Adipocyte (in vitro differentiated cells): Measurements from ENCODE around the gene PDE6D.
"Not testable (repeated sequence)": the region's sequence is repeated elsewhere in the genome, so short reads cannot be mapped to it uniquely, and the experiment has no call there.

Experiments used
- DNase-seq: peaks from one replicate; pipeline ENCODE4 v3.0.0-alpha.2; 2015; ENCODE audit warnings: low read depth
- H3K27me3 ChIP-seq: replicated peaks from 2 replicates; pipeline ENCODE4 v1.7.0; 2013; ENCODE audit warnings: mild to moderate bottlenecking, low read length, moderate library complexity; ENCODE audit not compliant: control insufficient read depth, insufficient read depth
- H3K36me3 ChIP-seq: 2 replicates; pipeline ENCODE4 v1.7.0; 2013; ENCODE audit warnings: low read length, mild to moderate bottlenecking, moderate library complexity; ENCODE audit not compliant: control insufficient read depth, insufficient read depth, severe bottlenecking
- H3K4me1 ChIP-seq: 2 replicates; pipeline ENCODE4 v1.7.0; 2013; ENCODE audit warnings: mild to moderate bottlenecking, low read length, moderate library complexity; ENCODE audit not compliant: control insufficient read depth, insufficient read depth
- H3K4me3 ChIP-seq: 2 replicates; pipeline ENCODE4 v1.7.0; 2013; ENCODE audit warnings: mild to moderate bottlenecking, low read length, moderate library complexity
- H3K9ac ChIP-seq: 2 replicates; pipeline ENCODE4 v1.7.0; 2013; ENCODE audit warnings: mild to moderate bottlenecking, low read length, moderate library complexity
- H3K9me3 ChIP-seq: 2 replicates; pipeline ENCODE4 v1.7.0; 2013; ENCODE audit warnings: mild to moderate bottlenecking, low read length, moderate library complexity; ENCODE audit not compliant: control insufficient read depth

Gene PDE6D

DNA sequence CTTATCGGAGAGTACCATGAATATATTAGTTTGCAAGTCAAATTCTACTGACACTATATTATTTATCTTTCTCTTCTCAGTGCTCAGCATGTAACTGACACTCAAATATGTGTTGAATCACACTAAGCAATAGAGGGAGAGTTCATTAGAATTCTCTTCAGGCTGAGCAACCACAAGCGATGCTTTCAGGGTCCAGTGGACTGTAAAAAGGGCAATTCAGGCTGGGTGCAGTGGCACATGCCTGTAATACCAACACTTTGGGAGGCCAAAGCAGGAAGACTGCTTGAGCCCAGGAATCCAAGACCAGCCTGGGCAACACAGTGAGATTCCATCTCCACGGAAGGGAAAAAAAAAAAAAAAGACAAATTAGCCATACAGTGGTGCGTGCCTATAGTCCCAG, 16.3 kb downstream of the PDE6D start:
- DNase-seq, result no peak
- Histone ChIP-seq H3K4me1 (peaks cover 4% of the 10 kb centered on the region), H3K9ac (no peak overlapping the region), H3K27me3 (no peaks in the 10 kb centered on the region), H3K36me3 (no peaks in the 10 kb centered on the region), H3K9me3 (no peaks in the 10 kb centered on the region), H3K4me3 (no peak overlapping the region)

GRCh38 chr2:231764124-231764523, 17.0 kb downstream of the PDE6D start:
- Histone ChIP-seq H3K4me1 (peaks cover 4% of the 10 kb centered on the region), H3K4me3 (no peak overlapping the region), H3K27me3 (no peaks in the 10 kb centered on the region), H3K9me3 (no peaks in the 10 kb centered on the region), H3K36me3 (no peaks in the 10 kb centered on the region), H3K9ac (no peak overlapping the region)
- DNase-seq, result no peak

GRCh38 chr2:231761735-231762134, 19.3 kb downstream of the PDE6D start:
- Histone ChIP-seq H3K36me3 (no peaks in the 10 kb centered on the region), H3K9me3 (no peaks in the 10 kb centered on the region), H3K9ac (no peak overlapping the region), H3K27me3 (no peaks in the 10 kb centered on the region), H3K4me1 (no peaks in the 10 kb centered on the region), H3K4me3 (no peak overlapping the region)
- no peak for DNase-seq

DNA sequence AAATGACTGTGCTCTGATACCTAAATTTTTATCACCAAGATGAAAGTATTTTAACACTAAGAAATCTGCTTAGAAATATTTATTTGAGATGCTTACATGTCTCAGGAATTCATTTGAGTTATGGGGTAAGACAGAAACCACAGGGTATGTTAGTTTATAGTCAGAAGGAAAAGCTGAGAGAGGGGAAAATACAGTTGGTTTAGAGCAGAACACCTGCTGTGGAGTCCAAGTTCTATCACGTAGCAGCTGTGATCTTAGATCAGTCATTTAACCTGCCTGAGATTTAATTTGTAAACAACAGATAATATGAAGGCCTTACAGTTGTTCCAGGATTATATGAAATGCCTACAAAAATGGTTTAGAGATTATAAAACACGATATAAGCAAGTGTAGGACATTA, 29.0 kb downstream of the PDE6D start:
- H3K9me3 ChIP-seq, result no peaks in the 10 kb centered on the region
- H3K27me3 ChIP-seq, result no peaks in the 10 kb centered on the region
- DNase-seq, result no peak
- no peaks in the 10 kb centered on the region for H3K4me1 ChIP-seq
- no peaks in the 10 kb centered on the region for H3K36me3 ChIP-seq
- no peak overlapping the region for H3K9ac ChIP-seq
- no peak overlapping the region for H3K4me3 ChIP-seq

- no peak overlapping the region for H3K4me3 ChIP-seq
- H3K9me3 ChIP-seq, result no peaks in the 10 kb centered on the region
- no peaks in the 10 kb centered on the region for H3K27me3 ChIP-seq
- H3K4me1 ChIP-seq, result no peaks in the 10 kb centered on the region
- no peak overlapping the region for H3K9ac ChIP-seq
- no peak for DNase-seq
- H3K36me3 ChIP-seq, result no peaks in the 10 kb centered on the region
Measured at GRCh38 chr2:231751042-231751815, 29.9 kb downstream of the PDE6D start.

GRCh38 chr2:231749016-231749415, 32.1 kb downstream of the PDE6D start:
- not testable (repeated sequence) for DNase-seq, H3K9me3 ChIP-seq, H3K4me3 ChIP-seq, H3K36me3 ChIP-seq, H3K27me3 ChIP-seq, H3K4me1 ChIP-seq, H3K9ac ChIP-seq

- H3K4me1 ChIP-seq, H3K36me3 ChIP-seq, H3K9ac ChIP-seq, H3K27me3 ChIP-seq, H3K4me3 ChIP-seq, DNase-seq, H3K9me3 ChIP-seq: not testable (repeated sequence)
Measured at GRCh38 chr2:231748153-231748896, 32.8 kb downstream of the PDE6D start.

DNA sequence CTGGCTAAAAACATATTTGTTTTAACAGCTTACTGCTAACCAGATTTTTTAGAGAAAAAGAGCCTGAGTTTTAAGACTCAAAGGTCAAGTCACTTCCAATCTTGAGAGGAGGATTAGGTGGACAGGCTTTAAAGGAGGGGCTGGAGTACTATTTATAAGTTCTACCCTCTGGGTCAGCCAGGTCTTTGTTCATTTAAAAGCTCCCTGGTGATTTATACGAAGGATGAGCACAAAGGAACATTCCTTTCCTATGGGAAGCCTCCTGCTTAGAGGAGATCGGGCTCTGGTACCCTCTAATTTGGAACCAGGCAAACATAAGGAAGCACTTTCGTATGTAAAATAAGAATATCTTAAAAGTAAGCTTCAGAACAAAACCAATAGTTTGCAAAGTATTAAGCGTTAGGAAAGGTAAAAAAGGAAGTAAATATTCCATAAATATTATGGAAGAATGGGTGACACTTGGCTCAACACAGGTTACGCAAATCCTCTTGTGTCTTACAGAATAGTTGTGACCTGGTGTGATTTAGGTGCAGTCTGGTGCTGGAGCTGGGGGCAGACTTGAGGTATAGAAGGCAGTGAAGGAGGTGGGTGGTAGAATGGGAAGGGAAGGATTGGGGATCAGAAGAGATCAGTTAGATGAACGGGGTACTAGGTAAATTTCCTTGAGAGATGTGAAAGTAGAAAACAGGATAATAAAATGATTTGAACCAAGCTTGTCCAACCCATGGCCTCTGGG, 35.6 kb downstream of the PDE6D start:
- peaks cover 9% of the 10 kb centered on the region for H3K4me1 ChIP-seq
- no peaks in the 10 kb centered on the region for H3K27me3 ChIP-seq
- H3K9ac ChIP-seq, result no peak overlapping the region
- DNase-seq, result no peak
- H3K9me3 ChIP-seq, result no peaks in the 10 kb centered on the region
- no peak overlapping the region for H3K4me3 ChIP-seq
- no peaks in the 10 kb centered on the region for H3K36me3 ChIP-seq

DNA sequence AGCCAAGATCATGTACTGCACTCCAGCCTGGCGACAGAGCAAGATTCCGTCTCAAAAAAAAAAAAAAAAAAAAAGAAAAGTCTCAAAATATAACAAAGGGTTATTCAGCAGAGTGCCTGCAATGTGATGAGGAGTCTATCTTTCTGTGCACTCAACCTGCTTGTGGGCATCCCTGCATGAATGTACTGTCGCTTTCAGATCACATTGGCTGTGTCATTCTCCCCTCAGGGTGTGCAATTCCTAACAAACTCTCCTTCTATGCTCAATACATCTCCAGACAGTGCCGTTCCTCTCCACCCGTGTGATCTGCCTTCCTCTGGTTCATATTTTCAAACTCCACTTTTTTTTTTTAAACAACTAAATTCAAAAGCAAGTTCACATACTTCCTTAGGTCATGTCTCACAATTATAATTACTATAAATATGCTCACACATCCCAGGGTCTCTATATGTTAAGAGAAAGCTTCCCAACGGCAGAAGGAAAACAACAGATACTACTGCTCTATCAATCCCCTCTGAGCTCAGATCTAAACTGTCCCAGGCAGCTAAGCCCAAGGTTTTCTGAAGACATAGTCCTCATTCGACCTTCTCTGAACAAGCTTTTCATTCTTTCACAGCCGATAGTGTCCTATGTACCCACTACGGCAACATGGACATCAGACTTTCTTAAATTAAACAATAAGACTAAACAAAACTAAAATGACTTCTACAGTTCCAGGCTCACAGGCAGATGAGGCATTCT, 37.5 kb downstream of the PDE6D start:
- Histone ChIP-seq H3K36me3 (no peaks in the 10 kb centered on the region), H3K4me3 (no peak overlapping the region), H3K4me1 (peaks cover 9% of the 10 kb centered on the region), H3K27me3 (no peaks in the 10 kb centered on the region), H3K9ac (no peak overlapping the region), H3K9me3 (no peaks in the 10 kb centered on the region)
- DNase-seq, result no peak

DNA sequence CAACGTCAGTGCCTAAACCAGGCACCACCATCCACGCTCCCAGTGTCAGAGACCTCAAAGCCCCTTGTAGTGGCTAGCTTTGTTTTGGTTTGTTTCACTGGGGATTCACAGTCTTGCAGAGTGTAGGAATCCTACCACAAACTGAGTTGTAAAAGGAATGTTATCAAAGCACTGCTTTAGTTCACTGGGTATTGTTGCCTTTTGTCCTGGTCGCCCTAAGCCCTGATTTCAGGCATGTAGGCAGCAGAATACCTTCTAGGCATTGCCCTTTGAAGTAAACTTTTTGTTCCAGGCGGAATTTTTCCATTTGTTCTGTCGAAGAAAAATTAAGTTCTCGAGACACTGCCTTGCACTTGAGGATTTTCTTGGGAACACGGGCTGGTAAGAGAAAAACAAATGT, 43.3 kb downstream of the PDE6D start:
- no peaks in the 10 kb centered on the region for H3K4me1 ChIP-seq
- no peak for DNase-seq
- no peak overlapping the region for H3K4me3 ChIP-seq

GRCh38 chr2:231732604-231733003, 48.5 kb downstream of the PDE6D start:
- Histone ChIP-seq H3K36me3 (peaks cover 10% of the 10 kb centered on the region), H3K9ac (no peak overlapping the region), H3K27me3 (no peaks in the 10 kb centered on the region), H3K9me3 (no peaks in the 10 kb centered on the region), H3K4me1 (peaks cover 11% of the 10 kb centered on the region), H3K4me3 (no peak overlapping the region)
- DNase-seq, result no peak

More for the DNA sequence above, 43.3 kb downstream of the PDE6D start:
- H3K9ac ChIP-seq, result no peak overlapping the region
- no peaks in the 10 kb centered on the region for H3K9me3 ChIP-seq
- H3K36me3 ChIP-seq, result peaks cover 8% of the 10 kb centered on the region
- H3K27me3 ChIP-seq, result no peaks in the 10 kb centered on the region
